HG02884 (cell line): ENCODE measurements around the gene LIAS.
"Not testable (repeated sequence)": the region's sequence is repeated elsewhere in the genome, so short reads cannot be mapped to it uniquely, and the experiment has no call there.

ENCODE experiments used
- ATAC-seq: cut with Tn5 transposase; IDR thresholded peaks from one replicate; pipeline ENCODE4 v1.9.1; 2021; ENCODE audit warnings: mild to moderate bottlenecking, moderate library complexity; ENCODE audit not compliant: unreplicated experiment

LIAS gene

GRCh38 chr4:39452860-39453587, 5.8 kb upstream of the LIAS start:
- no peak for ATAC-seq

- ATAC-seq = no peak
These were observed 5.1 kb upstream of the LIAS start for GRCh38 chr4:39453738-39454137.

- ATAC-seq = no peak
These were observed 3.4 kb upstream of the LIAS start for GRCh38 chr4:39455486-39455885.

GRCh38 chr4:39456946-39457763, 1.7 kb upstream of the LIAS start:
- ATAC-seq = no peak

GRCh38 chr4:39458161-39458504, 723 bp upstream of the LIAS start:
- not testable (repeated sequence) for ATAC-seq

- no peak for ATAC-seq
These were observed 6.1 kb downstream of the LIAS start for GRCh38 chr4:39464886-39465501.

- no peak for ATAC-seq
These were observed 7.9 kb downstream of the LIAS start for GRCh38 chr4:39466747-39467146.

- ATAC-seq = no peak
These were observed 8.6 kb downstream of the LIAS start for GRCh38 chr4:39467464-39467863.

GRCh38 chr4:39469429-39470077, 10.7 kb downstream of the LIAS start:
- peak; percentile 59 for ATAC-seq

- no peak for ATAC-seq
These were observed 11.5 kb downstream of the LIAS start for GRCh38 chr4:39470402-39470801.

- ATAC-seq = no peak
These were observed 13.5 kb downstream of the LIAS start for GRCh38 chr4:39472396-39472795.

GRCh38 chr4:39476187-39476895, 17.5 kb downstream of the LIAS start:
- ATAC-seq = no peak

- no peak for ATAC-seq
These were observed 21.4 kb downstream of the LIAS start for GRCh38 chr4:39480251-39480650.

- ATAC-seq = no peak
These were observed 22.2 kb downstream of the LIAS start for GRCh38 chr4:39480902-39481695.

- ATAC-seq = no peak
These were observed 25.9 kb downstream of the LIAS start for GRCh38 chr4:39484582-39485272.

- ATAC-seq = no peak
These were observed 27.5 kb downstream of the LIAS start for GRCh38 chr4:39486221-39486804.

- ATAC-seq = no peak
These were observed 31.5 kb downstream of the LIAS start for GRCh38 chr4:39490322-39490721.

GRCh38 chr4:39494354-39494753, 35.5 kb downstream of the LIAS start:
- no peak for ATAC-seq
